HG02642 (cell line): Measurements from ENCODE around the gene LSM6.

Experiments used
- ATAC-seq: cut with Tn5 transposase; IDR thresholded peaks from one replicate; pipeline ENCODE4 v1.9.1; 2021; ENCODE audit warnings: mild to moderate bottlenecking; ENCODE audit not compliant: unreplicated experiment, poor library complexity

Gene LSM6

GRCh38 chr4:146175541-146176453, at the start of gene LSM6:
Gene LSM6, plus strand, starts transcription at chr4:146175718. Its CDS starts 7,204 bp downstream, at chr4:146182922.
- peak; percentile 94 for ATAC-seq

GRCh38 chr4:146132445-146132844, 43.1 kb upstream of the LSM6 start:
- ATAC-seq: peak; percentile 99

GRCh38 chr4:146134761-146135445, 40.6 kb upstream of the LSM6 start:
- ATAC-seq: no peak

GRCh38 chr4:146135941-146136340, 39.6 kb upstream of the LSM6 start:
- no peak for ATAC-seq

- ATAC-seq: no peak
Measured at GRCh38 chr4:146142768-146143167, 32.8 kb upstream of the LSM6 start.

GRCh38 chr4:146143888-146144287, 31.6 kb upstream of the LSM6 start:
- no peak for ATAC-seq

- no peak for ATAC-seq
Measured at GRCh38 chr4:146146918-146147317, 28.6 kb upstream of the LSM6 start.

GRCh38 chr4:146148021-146148420, 27.5 kb upstream of the LSM6 start:
- ATAC-seq: no peak

GRCh38 chr4:146154057-146154456, 21.5 kb upstream of the LSM6 start:
- ATAC-seq: no peak

- ATAC-seq: peak; percentile 43
Measured at GRCh38 chr4:146155152-146155724, 20.3 kb upstream of the LSM6 start.

GRCh38 chr4:146158036-146158745, 17.3 kb upstream of the LSM6 start:
- no peak for ATAC-seq

GRCh38 chr4:146159384-146160058, 16.0 kb upstream of the LSM6 start:
- peak; percentile 76 for ATAC-seq

GRCh38 chr4:146161243-146161642, 14.3 kb upstream of the LSM6 start:
- ATAC-seq: no peak

- no peak for ATAC-seq
Measured at GRCh38 chr4:146165221-146165620, 10.3 kb upstream of the LSM6 start.

- ATAC-seq: no peak
Measured at GRCh38 chr4:146165840-146166239, 9.7 kb upstream of the LSM6 start.

GRCh38 chr4:146170149-146170548, 5.4 kb upstream of the LSM6 start:
- no peak for ATAC-seq

GRCh38 chr4:146176891-146177290, 1.4 kb downstream of the LSM6 start:
- no peak for ATAC-seq

- no peak for ATAC-seq
Measured at GRCh38 chr4:146178126-146178525, 2.6 kb downstream of the LSM6 start.

- ATAC-seq: no peak
Measured at GRCh38 chr4:146179784-146180370, 4.4 kb downstream of the LSM6 start.

- no peak for ATAC-seq
Measured at GRCh38 chr4:146182443-146182842, 6.9 kb downstream of the LSM6 start.
